MCF 10A (cell line): ENCODE results near the gene SPA17. TPM values are rescaled to one million over a fixed set of nuclear protein-coding genes. Genes with fewer than 3 reads are reported as not detected.

Experiments
- BruUV-seq: library from RNA; stranded (reverse); fragments of 400-500 nt; replicated peaks from 2 replicates; lab custom pipeline; 2021; lab: Mats Ljungman, UMichigan
- CTCF ChIA-PET: fragments of 300-600 bp; sonication (Branson Sonifier 250); formaldehyde crosslinking; extraction: SDS; loops from one replicate; lab custom pipeline; 2021; ENCODE audit warnings: antibody characterized with exemption, inconsistent platforms; lab: Yijun Ruan, JAX
- POLR2A ChIA-PET: fragments of 300-600, 350-650 bp; sonication (Branson Sonifier 250); formaldehyde crosslinking; extraction: SDS; loops from one replicate; lab custom pipeline; 2020; ENCODE audit warnings: antibody characterized with exemption, inconsistent platforms; lab: Yijun Ruan, JAX
- DNase-seq: peaks from one replicate; pipeline ENCODE4 v3.0.0-alpha.2; 2018; ENCODE audit not compliant: unreplicated experiment
- H3K27ac Mint-ChIP-seq: one replicate; pipeline ENCODE4 v1.8.0; 2022; ENCODE audit warnings: mild to moderate bottlenecking, low read depth, mixed read lengths; ENCODE audit not compliant: unreplicated experiment
- H3K27me3 Mint-ChIP-seq: one replicate; pipeline ENCODE4 v1.8.0; 2022; ENCODE audit warnings: mixed read lengths; ENCODE audit not compliant: insufficient read depth, unreplicated experiment
- H3K36me3 Mint-ChIP-seq: one replicate; pipeline ENCODE4 v1.8.0; 2022; ENCODE audit warnings: mild to moderate bottlenecking, moderate library complexity, mixed read lengths; ENCODE audit not compliant: insufficient read depth, unreplicated experiment
- H3K4me1 Mint-ChIP-seq: one replicate; pipeline ENCODE4 v1.8.0; 2022; ENCODE audit warnings: mixed read lengths; ENCODE audit not compliant: insufficient read depth, unreplicated experiment
- H3K4me3 Mint-ChIP-seq: one replicate; pipeline ENCODE4 v1.8.0; 2022; ENCODE audit warnings: mild to moderate bottlenecking, moderate library complexity, mixed read lengths; ENCODE audit not compliant: unreplicated experiment
- H3K9me3 Mint-ChIP-seq: one replicate; pipeline ENCODE4 v1.8.0; 2022; ENCODE audit warnings: mixed read lengths; ENCODE audit not compliant: unreplicated experiment
- CTCF ChIP-seq: fragments of 200-600 bp; IDR thresholded peaks from one replicate; pipeline ENCODE4 v1.8.0; 2022; ENCODE audit warnings: antibody characterized with exemption, mild to moderate bottlenecking; ENCODE audit not compliant: unreplicated experiment
- intact Hi-C: fragments of 100-400 bp; cut with micrococcal nuclease; formaldehyde crosslinking; loops from 2 replicates; pipeline ENCODE4 v1.14.1; 2022
- total RNA-seq: library from RNA; stranded (reverse); gene quantifications from 2 replicates; pipeline ENCODE4 v1.2.3, GENCODE V29; 2022

SPA17 gene
- total RNA-seq, 1 experiment from 2014 or later, result 12.0 TPM

GRCh38 chr11:124700028-124700427, 26.3 kb downstream of the SPA17 start:
- Mint-ChIP-seq H3K4me3 (no peak overlapping the region), H3K4me1 (no peaks in the 10 kb centered on the region), H3K9me3 (peaks cover 8% of the 10 kb centered on the region), H3K27me3 (peaks cover 22% of the 10 kb centered on the region), H3K27ac (no peak overlapping the region), H3K36me3 (no peaks in the 10 kb centered on the region)
- ChIA-PET CTCF (interaction anchor here (0.7 to 1.3 kb wide), 6 partner anchors 57 to 741 kb away, joined by 3 to 4 read pairs (median 4); no protein-coding TSS in a partner anchor), POLR2A (no interaction called here)
- intact Hi-C loops, result no loop called here
- no peak for DNase-seq
- TF ChIP-seq CTCF, result no peak
- BruUV-seq, result no TSS peak

- H3K36me3 Mint-ChIP-seq, result no peaks in the 10 kb centered on the region
- no peak for TF ChIP-seq CTCF
- no peaks in the 10 kb centered on the region for H3K4me1 Mint-ChIP-seq
- H3K4me3 Mint-ChIP-seq, result no peak overlapping the region
- ChIA-PET POLR2A (interaction anchor here (0.7 kb wide), 1 partner anchor 92 kb away, joined by 3 read pairs; the partner anchor contains the start of gene MSANTD2), CTCF (interaction anchor here (0.6 kb wide), 1 partner anchor 279 kb away, joined by 3 read pairs; no protein-coding TSS in a partner anchor)
- H3K27ac Mint-ChIP-seq, result no peak overlapping the region
- H3K27me3 Mint-ChIP-seq, result no peaks in the 10 kb centered on the region
- H3K9me3 Mint-ChIP-seq, result no peaks in the 10 kb centered on the region
- no TSS peak for BruUV-seq
- DNase-seq, result no peak
- intact Hi-C loops, result no loop called here
Observed at GRCh38 chr11:124707829-124708228, 34.1 kb downstream of the SPA17 start.

- Mint-ChIP-seq H3K4me3 (no peak overlapping the region), H3K4me1 (peaks cover 2% of the 10 kb centered on the region), H3K27ac (no peak overlapping the region), H3K36me3 (no peaks in the 10 kb centered on the region), H3K9me3 (no peaks in the 10 kb centered on the region), H3K27me3 (no peaks in the 10 kb centered on the region)
- ChIA-PET POLR2A (no interaction called here), CTCF (no interaction called here)
- DNase-seq, result no peak
- no peak for TF ChIP-seq CTCF
- BruUV-seq, result no TSS peak
- intact Hi-C loops, result no loop called here
Observed at GRCh38 chr11:124712392-124712791, 38.7 kb downstream of the SPA17 start.

- ChIA-PET CTCF (interaction anchor here (1.1 to 1.5 kb wide), 2 partner anchors 23 to 48 kb away, joined by 4 to 5 read pairs; no protein-coding TSS in a partner anchor), POLR2A (interaction anchor here (0.9 to 1.6 kb wide), 3 partner anchors 22 to 43 kb away, joined by 3 to 7 read pairs (median 5); partner anchors contain the start of genes SIAE and SPA17)
- intact Hi-C loops, result no loop called here
- Mint-ChIP-seq H3K36me3 (no peaks in the 10 kb centered on the region), H3K27ac (no peak overlapping the region), H3K9me3 (no peaks in the 10 kb centered on the region), H3K4me3 (no peak overlapping the region), H3K4me1 (peaks cover 8% of the 10 kb centered on the region), H3K27me3 (peaks cover 9% of the 10 kb centered on the region)
- DNase-seq, result no peak
- BruUV-seq, result no TSS peak
- no peak for TF ChIP-seq CTCF
Observed at GRCh38 chr11:124716591-124716990, 42.9 kb downstream of the SPA17 start.
